Mesenteric fat pad (tissue), 1 donor: ENCODE data around the gene MAP2K6. TPM values are rescaled to one million over a fixed set of nuclear protein-coding genes. Genes with fewer than 3 reads are reported as not detected.

Experiments used
- DNase-seq: peaks from one replicate; pipeline ENCODE4 v3.0.0-alpha.2; 2020; ENCODE audit warnings: low spot score
- total RNA-seq: library from RNA; stranded (reverse); fragmentation: NEBNext Ultra II Directional; extraction: Animal tissue kit (Norgen Biotek cat#: 25700); gene quantifications from one replicate; pipeline ENCODE4 v1.2.1, GENCODE V29; 2021
- donor health status: DM: yes; HTN: yes; CAD: no.

The MAP2K6 gene
- total RNA-seq, 1 donor from 2014 or later: 22.1 TPM

DNA sequence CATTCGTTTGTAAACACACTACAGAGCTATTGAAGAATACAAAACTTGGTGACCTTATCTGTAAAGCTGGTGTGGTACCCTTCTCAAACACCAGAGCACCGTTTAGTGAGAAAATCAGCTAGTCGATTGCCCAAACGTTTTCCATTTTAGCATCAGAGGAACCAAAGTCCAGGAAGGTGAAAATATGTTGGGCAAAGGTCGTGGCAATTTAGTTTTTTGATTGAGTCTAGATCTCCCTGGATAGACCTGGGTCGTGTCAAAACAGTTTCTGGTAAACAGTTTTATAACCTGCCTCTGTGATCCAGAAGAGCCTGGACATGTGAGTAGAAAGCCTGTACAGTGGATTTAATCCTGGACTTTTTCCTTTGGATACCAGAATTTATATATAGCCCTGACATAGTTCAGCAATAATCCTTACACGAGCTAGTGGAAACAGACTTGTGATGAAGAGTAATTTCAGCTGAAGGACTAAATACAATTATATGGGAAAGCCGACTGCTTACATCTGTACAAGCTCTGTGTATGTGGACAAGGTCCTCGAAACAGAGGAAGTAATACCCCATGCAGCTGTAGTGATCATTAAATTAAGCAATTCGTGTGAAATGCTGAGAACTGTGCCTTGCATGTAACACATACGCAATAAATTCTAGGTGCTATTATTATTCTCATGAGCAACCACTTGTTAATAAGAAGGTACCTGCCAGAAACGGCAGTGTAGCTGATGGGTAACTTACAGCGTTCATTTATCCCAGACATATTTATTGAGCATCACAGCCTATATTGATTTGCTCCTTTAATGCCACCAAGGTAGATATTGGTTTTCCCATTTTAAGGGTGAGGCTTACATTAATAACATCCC lies 72.5 kb downstream of the MAP2K6 start:
- DNase-seq: no peak

DNA sequence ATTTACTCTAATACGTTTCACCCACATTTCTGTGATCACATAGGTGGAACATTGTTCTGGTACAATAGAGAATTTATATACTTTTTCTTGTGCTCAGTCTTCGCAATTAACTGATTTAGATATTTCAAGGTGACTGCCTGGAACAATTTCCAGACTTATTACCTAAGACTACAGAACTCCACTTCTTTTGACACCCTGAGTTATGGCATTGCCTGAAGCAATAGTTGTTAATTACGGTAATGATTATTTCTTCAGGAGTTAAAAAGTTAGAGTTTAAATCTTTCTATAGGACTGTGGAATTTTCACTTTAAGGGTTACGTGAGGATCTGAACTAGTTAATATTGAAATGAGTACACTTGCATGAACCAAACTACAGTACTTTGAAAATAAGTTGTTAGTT lies 74.8 kb downstream of the MAP2K6 start:
- DNase-seq: no peak

DNA sequence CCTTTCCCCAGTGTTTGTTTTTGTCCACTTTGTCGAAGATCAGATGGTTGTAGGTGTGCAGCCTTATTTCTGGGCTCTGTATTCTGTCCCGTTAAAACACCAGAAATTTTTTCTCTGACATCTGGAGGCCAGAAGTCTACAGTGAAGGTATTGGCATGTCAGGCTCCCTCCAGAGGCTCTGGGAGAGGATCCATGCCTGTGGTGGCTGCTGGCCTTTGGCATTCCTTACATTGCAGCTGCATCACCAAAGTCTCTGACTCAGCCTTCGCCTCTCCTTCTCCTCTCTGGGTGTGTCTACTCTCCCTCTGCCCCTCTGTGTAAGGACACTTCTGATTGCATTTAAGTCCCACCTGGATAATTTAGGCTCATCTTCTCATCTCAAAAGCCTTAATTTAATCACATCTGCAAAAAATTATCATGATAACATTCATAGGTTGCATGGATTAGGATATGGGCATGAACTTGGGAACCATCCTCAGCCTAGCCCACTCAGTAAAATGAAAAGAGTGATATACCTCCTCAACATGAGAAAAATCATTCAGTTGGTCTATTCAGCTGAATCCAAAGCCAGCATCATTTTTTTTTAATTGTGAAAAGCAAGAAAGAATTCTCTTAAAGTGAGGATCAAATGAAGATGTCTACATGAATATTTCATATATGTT lies 78.0 kb downstream of the MAP2K6 start:
- DNase-seq: no peak

DNA sequence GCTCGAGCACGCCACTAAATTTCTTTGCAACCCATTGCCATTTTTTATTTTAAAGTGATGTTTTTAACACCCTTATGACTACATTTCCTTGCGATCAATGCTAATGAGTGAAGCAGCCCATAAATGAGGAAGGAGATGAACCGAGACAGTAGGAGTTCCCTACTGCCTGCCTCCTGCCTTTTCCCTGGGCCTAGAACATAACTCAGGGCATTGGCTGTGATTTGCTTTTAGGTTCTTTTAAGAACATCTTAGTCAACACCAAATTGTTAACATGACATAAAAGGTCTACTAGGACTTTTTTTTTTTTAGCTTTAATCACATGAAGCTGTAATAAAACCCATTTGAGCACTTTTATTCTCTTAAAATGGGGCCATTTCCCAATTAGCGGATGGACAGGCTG lies 81.3 kb downstream of the MAP2K6 start:
- DNase-seq: no peak

DNA sequence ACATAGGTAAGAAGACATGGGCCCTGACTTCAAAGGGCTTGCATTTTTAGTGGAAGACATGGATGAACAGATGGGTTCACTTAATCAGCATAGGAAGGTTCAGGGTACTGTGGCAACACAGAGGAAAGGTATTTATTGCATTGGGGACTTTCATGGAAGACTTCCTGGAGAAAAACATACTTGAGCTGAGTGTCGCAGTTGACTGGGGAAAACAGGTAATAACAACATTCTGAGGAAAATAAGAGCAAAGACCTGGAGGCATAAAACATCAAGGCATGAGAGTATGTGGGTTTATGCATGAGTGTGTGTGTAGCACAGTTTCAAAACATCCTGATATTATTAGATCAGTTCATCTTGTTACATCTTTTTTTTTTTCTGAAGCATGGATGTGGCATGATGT lies 82.7 kb downstream of the MAP2K6 start:
- DNase-seq: no peak

GRCh38 chr17:69499318-69499717 lies 84.8 kb downstream of the MAP2K6 start:
- no peak for DNase-seq

GRCh38 chr17:69500911-69501429 lies 86.5 kb downstream of the MAP2K6 start:
- DNase-seq: no peak

DNA sequence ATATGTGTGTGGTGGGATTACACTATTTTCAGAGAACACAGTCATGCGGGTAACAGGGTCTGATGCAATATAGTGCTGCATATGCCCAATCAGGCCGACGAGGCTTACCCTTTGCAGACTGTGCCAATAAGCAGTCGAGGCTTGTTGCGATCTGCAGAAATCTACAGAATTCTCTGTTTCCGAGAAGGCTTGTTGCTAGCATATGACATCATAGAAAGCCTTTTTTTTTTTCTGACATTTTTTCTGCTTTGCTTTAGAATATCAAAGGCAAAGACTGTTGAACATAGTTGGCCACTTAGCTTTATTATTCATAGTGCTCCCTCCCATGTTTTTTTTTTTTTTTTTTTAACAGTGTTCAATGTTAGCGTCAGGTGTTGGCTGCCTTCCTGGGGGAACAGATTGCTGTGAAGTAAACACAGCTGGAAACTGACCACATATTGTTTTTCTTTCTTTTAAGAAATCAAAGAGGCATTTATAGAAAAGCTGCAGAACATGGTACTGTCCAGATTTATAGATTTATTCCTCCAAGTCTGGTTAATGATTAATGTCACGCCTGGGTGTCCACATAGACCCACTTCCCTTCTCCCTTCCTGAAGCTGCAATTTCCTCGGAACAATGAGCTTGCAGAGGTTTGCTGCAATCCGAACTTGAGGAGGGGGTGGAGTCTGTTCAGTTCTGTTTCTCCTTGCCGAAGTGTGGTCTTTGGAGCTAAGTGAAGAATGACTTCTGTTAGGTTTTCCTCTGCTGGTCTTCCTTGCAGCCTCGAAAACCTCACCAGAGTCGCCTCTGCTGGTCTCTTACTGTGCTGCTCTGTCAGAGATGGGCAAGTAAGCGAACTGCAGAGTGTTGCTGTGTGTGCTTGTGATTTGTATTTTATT lies 87.3 kb downstream of the MAP2K6 start:
- no peak for DNase-seq

DNA sequence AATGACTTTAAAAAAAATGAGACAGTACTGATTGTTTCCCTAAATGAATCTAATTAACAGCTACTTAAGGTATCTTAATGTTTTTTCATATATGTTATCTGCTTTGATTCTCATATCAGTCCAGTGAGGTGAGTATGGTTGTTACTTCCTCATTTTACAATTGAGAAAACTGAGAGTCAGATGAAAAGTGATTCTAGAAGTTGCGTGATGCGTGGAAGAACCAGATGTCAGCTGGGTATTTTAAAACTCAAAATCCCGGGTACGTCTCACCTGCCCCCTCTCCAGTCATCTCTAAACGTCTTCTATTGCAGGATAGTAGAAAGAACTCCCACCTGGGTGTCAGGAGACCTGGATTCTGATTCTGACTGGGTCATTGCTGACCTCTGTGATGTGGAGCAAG lies 89.2 kb downstream of the MAP2K6 start:
- no peak for DNase-seq

DNA sequence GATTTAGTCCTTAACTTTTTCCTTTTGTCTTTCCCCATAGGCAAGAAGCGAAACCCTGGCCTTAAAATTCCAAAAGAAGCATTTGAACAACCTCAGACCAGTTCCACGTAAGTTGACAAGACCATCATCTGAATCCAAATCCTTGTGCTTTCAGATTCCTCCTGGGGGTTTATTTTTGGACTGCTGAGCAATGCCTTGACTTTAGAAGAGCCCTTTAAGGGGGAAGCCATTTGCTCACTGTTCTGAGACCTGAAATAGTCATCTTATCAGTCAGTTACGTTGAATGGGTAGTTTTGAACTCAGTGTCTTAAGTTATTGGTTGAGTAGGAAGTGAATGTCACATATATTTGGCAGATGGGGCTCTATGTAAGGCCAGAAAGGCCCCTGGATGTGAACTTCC lies 91.2 kb downstream of the MAP2K6 start:
- DNase-seq: no peak

- no peak for DNase-seq
These were observed 92.0 kb downstream of the MAP2K6 start for GRCh38 chr17:69506489-69506888.

GRCh38 chr17:69508814-69509213 lies 94.3 kb downstream of the MAP2K6 start:
- no peak for DNase-seq

- DNase-seq: no peak
These were observed 96.8 kb downstream of the MAP2K6 start for GRCh38 chr17:69511250-69511649.

- no peak for DNase-seq
These were observed 98.4 kb downstream of the MAP2K6 start for GRCh38 chr17:69512946-69513345.

GRCh38 chr17:69516225-69516624 lies 101.7 kb downstream of the MAP2K6 start:
- DNase-seq: no peak

- DNase-seq: no peak
These were observed 102.4 kb downstream of the MAP2K6 start for GRCh38 chr17:69516911-69517310.

- DNase-seq: no peak
These were observed 104.5 kb downstream of the MAP2K6 start for GRCh38 chr17:69518951-69519350.

GRCh38 chr17:69523244-69523861 lies 108.9 kb downstream of the MAP2K6 start:
- DNase-seq: no peak

DNA sequence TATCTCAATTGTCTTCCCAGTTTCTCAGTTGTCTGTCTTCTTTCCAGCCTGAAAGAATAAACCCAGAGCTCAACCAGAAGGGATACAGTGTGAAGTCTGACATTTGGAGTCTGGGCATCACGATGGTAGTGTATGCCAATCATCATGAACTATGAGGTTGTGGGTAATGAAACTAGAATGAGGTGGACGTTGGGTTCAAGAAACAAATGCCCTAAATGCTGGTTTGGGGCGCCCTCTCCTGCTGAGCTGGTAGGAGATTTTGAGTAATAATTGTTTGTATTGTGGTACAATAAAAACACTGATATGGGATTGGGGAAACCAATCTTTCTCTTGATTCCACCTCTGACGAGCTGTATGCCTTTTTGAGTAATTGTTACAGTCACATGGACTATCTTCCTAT lies 110.4 kb downstream of the MAP2K6 start:
- no peak for DNase-seq

DNA sequence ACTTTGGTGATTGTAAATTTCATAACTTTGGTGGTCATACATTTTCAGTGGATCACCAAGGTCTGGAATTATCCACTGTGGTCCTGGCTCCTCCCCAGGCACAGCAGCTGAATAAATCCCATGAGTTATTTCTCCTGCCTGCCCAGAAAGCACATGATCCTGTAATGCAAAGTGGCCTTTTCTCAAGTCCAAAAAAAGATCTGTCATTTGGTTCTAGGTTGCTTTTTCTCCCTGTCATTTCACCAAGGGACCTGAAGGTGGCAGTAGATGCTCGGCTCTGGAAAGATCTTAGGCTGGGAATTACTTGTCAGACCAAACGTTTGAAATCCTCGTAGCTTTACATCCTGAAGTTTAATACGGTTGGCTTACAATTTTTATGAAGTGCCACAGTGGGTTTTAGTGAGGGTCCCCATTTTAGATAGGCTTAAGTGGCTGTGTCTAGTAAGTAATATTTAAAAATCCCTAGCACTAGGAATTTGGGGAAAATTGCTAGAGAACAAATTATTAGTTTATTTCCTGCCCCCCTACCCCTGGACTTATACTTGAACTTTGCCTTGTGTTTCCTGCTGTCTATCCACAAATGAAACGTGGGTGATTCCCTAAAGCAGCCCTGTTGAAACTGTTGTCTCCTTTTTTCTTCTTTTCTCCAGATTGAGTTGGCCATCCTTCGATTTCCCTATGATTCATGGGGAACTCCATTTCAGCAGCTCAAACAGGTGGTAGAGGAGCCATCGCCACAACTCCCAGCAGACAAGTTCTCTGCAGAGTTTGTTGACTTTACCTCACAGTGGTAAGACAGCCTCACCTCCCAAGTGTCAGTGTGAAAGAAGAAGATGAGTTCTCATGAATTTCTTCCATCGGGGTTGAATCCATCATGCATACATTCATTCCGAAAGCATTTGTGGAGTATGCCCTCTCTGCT lies 111.7 kb downstream of the MAP2K6 start:
- no peak for DNase-seq
